GM23338 (cell line): ENCODE measurements around the gene SUPT3H. TPM values are rescaled to one million over a fixed set of nuclear protein-coding genes. Genes with fewer than 3 reads are reported as not detected.
"Not testable (repeated sequence)": the region's sequence is repeated elsewhere in the genome, so short reads cannot be mapped to it uniquely, and the experiment has no call there.

ENCODE experiments used
- ATAC-seq: fragments of 200-7000 bp; cut with Tn5 transposase; 3 replicates; pipeline ENCODE4 v1.9.1; 2020
- DNase-seq: peaks from one replicate; pipeline ENCODE4 v3.0.0-alpha.2; 2015; ENCODE audit warnings: low spot score
- H2AFZ ChIP-seq: fragments of 200-600 bp; sonication (generic); 2 replicates; pipeline ENCODE4 v1.8.0; 2016; ENCODE audit warnings: antibody characterized with exemption, mild to moderate bottlenecking, moderate library complexity
- H3F3A ChIP-seq: fragments of 200-600 bp; sonication (generic); replicated peaks from 2 replicates; pipeline ENCODE4 v1.8.0; 2017; ENCODE audit warnings: antibody characterized with exemption, mixed run types, low read depth
- H3K27ac ChIP-seq: fragments of 200-600 bp; sonication (generic); 2 replicates; pipeline ENCODE4 v1.6.1; 2016; ENCODE audit warnings: low read depth
- H3K27me3 ChIP-seq: fragments of 200-600 bp; sonication (generic); 2 replicates; pipeline ENCODE4 v1.8.0; 2016; ENCODE audit warnings: mild to moderate bottlenecking, mixed run types, moderate library complexity; ENCODE audit not compliant: insufficient read depth
- H3K36me3 ChIP-seq: fragments of 200-600 bp; sonication (generic); 2 replicates; pipeline ENCODE4 v1.8.0; 2016; ENCODE audit warnings: mild to moderate bottlenecking; ENCODE audit not compliant: insufficient read depth
- H3K4me1 ChIP-seq: fragments of 200-600 bp; sonication (generic); 2 replicates; pipeline ENCODE4 v1.8.0; 2016; ENCODE audit warnings: mild to moderate bottlenecking, moderate library complexity; ENCODE audit not compliant: insufficient read depth
- H3K4me2 ChIP-seq: fragments of 200-600 bp; sonication (generic); 2 replicates; pipeline ENCODE4 v1.7.1; 2017; ENCODE audit warnings: mixed run types
- H3K4me3 ChIP-seq: fragments of 200-600 bp; sonication (generic); 2 replicates; pipeline ENCODE4 v1.6.1; 2016; ENCODE audit warnings: mixed run types
- H3K79me2 ChIP-seq: fragments of 200-600 bp; sonication (generic); replicated peaks from 2 replicates; pipeline ENCODE4 v1.8.0; 2017; ENCODE audit warnings: mild to moderate bottlenecking; ENCODE audit not compliant: insufficient read depth
- H3K9me2 ChIP-seq: fragments of 200-600 bp; sonication (generic); 2 replicates; pipeline ENCODE4 v1.8.0; 2017; ENCODE audit not compliant: insufficient read depth
- H4K20me1 ChIP-seq: fragments of 200-600 bp; sonication (generic); replicated peaks from 2 replicates; pipeline ENCODE4 v1.8.0; 2017; ENCODE audit warnings: mild to moderate bottlenecking; ENCODE audit not compliant: insufficient read depth
- H3K27ac Mint-ChIP-seq: 2 replicates; pipeline ENCODE4 v1.8.0; 2020; ENCODE audit warnings: inconsistent platforms, mild to moderate bottlenecking, moderate library complexity, mixed read lengths
- H3K27me3 Mint-ChIP-seq: 3 replicates; pipeline ENCODE4 v1.8.0; 2022; ENCODE audit warnings: low read depth, mild to moderate bottlenecking, moderate library complexity, mixed read lengths, inconsistent platforms; ENCODE audit not compliant: insufficient read depth, poor library complexity
- H3K36me3 Mint-ChIP-seq: 3 replicates; pipeline ENCODE4 v1.8.0; 2021; ENCODE audit warnings: low read depth, mild to moderate bottlenecking, inconsistent platforms, moderate library complexity, mixed read lengths
- H3K4me1 Mint-ChIP-seq: 3 replicates; pipeline ENCODE4 v1.8.0; 2020; ENCODE audit warnings: mild to moderate bottlenecking, inconsistent platforms, mixed read lengths
- H3K4me3 Mint-ChIP-seq: 3 replicates; pipeline ENCODE4 v1.8.0; 2021; ENCODE audit warnings: moderate library complexity, mild to moderate bottlenecking, inconsistent platforms, mixed read lengths
- H3K9me3 Mint-ChIP-seq: 3 replicates; pipeline ENCODE4 v1.8.0; 2020; ENCODE audit warnings: moderate library complexity, mild to moderate bottlenecking, inconsistent platforms, mixed read lengths
- CTCF ChIP-seq, 2 experiments: fragments of 200-600 bp in 1 of 2; sonication (generic) in 1 of 2; conservative IDR thresholded peaks; 2 replicates each; pipeline versions ENCODE4 v1.5.1 to v1.6.1; 2016 to 2017; ENCODE audit warnings: antibody characterized with exemption in 2 of 2, low read depth in 2 of 2, mild to moderate bottlenecking in 2 of 2, moderate library complexity in 1 of 2
- EZH2phosphoT487 ChIP-seq: fragments of 200-600 bp; sonication (generic); IDR thresholded peaks from one replicate; pipeline ENCODE4 v1.8.1; 2018; ENCODE audit warnings: antibody characterized with exemption; ENCODE audit not compliant: unreplicated experiment
- JUNB ChIP-seq: IDR thresholded peaks from one replicate; pipeline ENCODE4 v1.6.1; 2016; ENCODE audit warnings: antibody characterized with exemption; ENCODE audit not compliant: unreplicated experiment
- POLR2AphosphoS5 ChIP-seq: IDR thresholded peaks from 2 replicates; pipeline ENCODE4 v1.6.1; 2016; ENCODE audit warnings: antibody characterized with exemption, low read depth
- REST ChIP-seq: IDR thresholded peaks from one replicate; pipeline ENCODE4 v1.6.1; 2018; ENCODE audit warnings: antibody characterized with exemption; ENCODE audit not compliant: unreplicated experiment
- ZNF331 ChIP-seq: fragments of 250-450 bp; sonication (Bioruptor Pico); IDR thresholded peaks from 2 replicates; pipeline ENCODE4 v1.5.0; 2020; ENCODE audit warnings: low read depth, mild to moderate bottlenecking, moderate library complexity
- polyA plus RNA-seq: library from polyadenylated mRNA; unstranded; fragments of >200 nt; fragmentation: Nextera tagmentation; extraction: Ambion mirVana; gene quantifications from 2 replicates; pipeline ENCODE4 v1.2.1, GENCODE V29; 2016
- total RNA-seq: library from RNA; depleted of rRNA; stranded (reverse); fragments of >200 nt; shearing (Covaris generic); gene quantifications from 2 replicates; pipeline ENCODE4 v1.2.3, GENCODE V29; 2014
- TF ChIP-seq, protein P1 (sequence below): IDR thresholded peaks from 2 replicates; pipeline ENCODE4 v1.6.1; 2016; ENCODE audit warnings: antibody characterized with exemption

Gene SUPT3H
- total and polyA plus RNA-seq, 2 experiments from 2014 or later: 11.4 to 30.1 TPM

DNA sequence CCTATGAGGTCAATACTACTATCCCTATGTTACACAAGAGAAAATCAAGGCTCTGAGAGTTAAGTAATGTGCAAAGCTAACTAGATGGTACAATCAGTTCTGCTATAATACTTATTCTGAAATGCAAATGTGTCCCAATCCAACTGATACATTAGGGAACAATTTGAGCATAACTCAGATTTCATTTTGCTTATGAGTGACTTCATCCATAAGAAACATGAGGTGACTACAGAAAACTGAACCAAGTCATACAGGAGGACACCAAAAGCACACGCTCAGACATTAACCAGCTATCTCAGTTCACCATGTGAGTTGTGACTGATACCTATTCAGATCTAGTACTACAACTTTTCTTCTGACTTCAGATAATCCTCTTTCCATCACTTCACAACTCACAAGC lies 229.5 kb downstream of the SUPT3H start (continued):
- TF ChIP-seq, protein P1, sequence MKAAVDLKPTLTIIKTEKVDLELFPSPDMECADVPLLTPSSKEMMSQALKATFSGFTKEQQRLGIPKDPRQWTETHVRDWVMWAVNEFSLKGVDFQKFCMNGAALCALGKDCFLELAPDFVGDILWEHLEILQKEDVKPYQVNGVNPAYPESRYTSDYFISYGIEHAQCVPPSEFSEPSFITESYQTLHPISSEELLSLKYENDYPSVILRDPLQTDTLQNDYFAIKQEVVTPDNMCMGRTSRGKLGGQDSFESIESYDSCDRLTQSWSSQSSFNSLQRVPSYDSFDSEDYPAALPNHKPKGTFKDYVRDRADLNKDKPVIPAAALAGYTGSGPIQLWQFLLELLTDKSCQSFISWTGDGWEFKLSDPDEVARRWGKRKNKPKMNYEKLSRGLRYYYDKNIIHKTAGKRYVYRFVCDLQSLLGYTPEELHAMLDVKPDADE: no peak
- TF ChIP-seq REST (no peak), JUNB (no peak), ZNF331 (CRISPR knock-in tag) (no peak), EZH2phosphoT487 (no peak), CTCF (conservative IDR thresholded peaks at IDR 0.05; ENCODE audit: low read depth in 2 of 2) (no peak)

GRCh38 chr6:45145658-45146057 lies 232.1 kb downstream of the SUPT3H start:
- not testable (repeated sequence) for H3K4me3 Mint-ChIP-seq, ATAC-seq, DNase-seq, H3K36me3 ChIP-seq, H3K4me2 ChIP-seq, H3K4me1 Mint-ChIP-seq, H3F3A ChIP-seq, H3K27me3 ChIP-seq, H2AFZ ChIP-seq, H4K20me1 ChIP-seq, H3K9me2 ChIP-seq, H3K4me3 ChIP-seq, H3K27ac ChIP-seq, H3K27me3 Mint-ChIP-seq, H3K27ac Mint-ChIP-seq, H3K4me1 ChIP-seq, H3K79me2 ChIP-seq
- Mint-ChIP-seq H3K36me3 (peaks cover 15% of the 10 kb centered on the region; the same call in 2 of the 3 replicates), H3K9me3 (peaks cover 12% of the 10 kb centered on the region)

DNA sequence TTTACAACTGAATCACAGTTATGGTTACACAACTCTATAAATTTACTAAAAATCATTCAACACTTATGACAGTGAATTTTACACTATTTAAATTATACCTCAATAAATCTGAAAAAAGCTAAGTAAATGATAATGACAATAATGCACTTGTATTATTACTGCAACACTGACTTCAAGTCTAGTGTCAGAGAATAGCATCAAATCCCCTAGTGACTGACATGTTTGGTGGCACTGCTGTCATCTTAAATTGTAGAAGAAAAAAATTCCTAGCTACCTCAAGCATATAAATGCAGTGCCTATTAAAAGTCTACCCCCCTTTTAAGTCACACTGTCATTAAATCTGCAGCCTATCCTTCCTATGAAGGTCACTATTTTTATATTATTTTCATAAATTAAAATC lies 239.0 kb downstream of the SUPT3H start:
- H3K4me3 Mint-ChIP-seq: no peak overlapping the region
- Histone ChIP-seq H3K4me2 (no peak overlapping the region), H3K27me3 (no peaks in the 10 kb centered on the region), H3K27ac (no peak overlapping the region), H4K20me1 (no peaks in the 10 kb centered on the region), H3K4me3 (no peak overlapping the region), H3K4me1 (no peaks in the 10 kb centered on the region), H2AFZ (no peak overlapping the region), H3K9me2 (no peaks in the 10 kb centered on the region), H3K79me2 (no peaks in the 10 kb centered on the region; the same call in 1 of the 2 replicates), H3K36me3 (no peaks in the 10 kb centered on the region), H3F3A (no peaks in the 10 kb centered on the region)
- H3K27me3 Mint-ChIP-seq: peaks cover 2% of the 10 kb centered on the region
- peaks cover 14% of the 10 kb centered on the region for H3K4me1 Mint-ChIP-seq
- peaks cover 6% of the 10 kb centered on the region; the same call in 1 of the 3 replicates for H3K36me3 Mint-ChIP-seq
- no peak for DNase-seq
- no peak for ATAC-seq
- no peak for TF ChIP-seq ZNF331 (CRISPR knock-in tag)
- no peak for TF ChIP-seq POLR2AphosphoS5
- H3K27ac Mint-ChIP-seq: no peak overlapping the region
- H3K9me3 Mint-ChIP-seq: peaks cover 9% of the 10 kb centered on the region; the same call in 2 of the 3 replicates
